IMR-90 (cell line): ENCODE measurements around the gene SOWAHC. TPM values are rescaled to one million over a fixed set of nuclear protein-coding genes. Genes with fewer than 3 reads are reported as not detected.

Source experiments
- ATAC-seq: fragments of 200-7000 bp; cut with Tn5 transposase; 2 replicates; pipeline ENCODE4 v1.9.1; 2020; ENCODE audit warnings: low read depth, mild to moderate bottlenecking, moderate library complexity
- BruUV-seq: library from RNA; stranded (reverse); fragments of 400-500 nt; replicated peaks from 2 replicates; lab custom pipeline; 2021; lab: Mats Ljungman, UMichigan
- CTCF ChIA-PET: fragments of 300-600 bp; formaldehyde crosslinking; extraction: SDS; loops from one replicate; lab custom pipeline; 2021; ENCODE audit warnings: antibody characterized with exemption; lab: Yijun Ruan, JAX
- POLR2A ChIA-PET: fragments of 300-600 bp; sonication (Branson Sonifier 250); formaldehyde crosslinking; loops from one replicate; lab custom pipeline; 2022; ENCODE audit warnings: antibody characterized with exemption; ENCODE audit not compliant: unreplicated experiment; lab: Charles Lee
- DNase-seq: peaks from one replicate; pipeline ENCODE4 v3.0.0; 2013
- H2AFZ ChIP-seq: replicated peaks from 2 replicates; pipeline ENCODE3; 2013; ENCODE audit warnings: low read length, mild to moderate bottlenecking; ENCODE audit not compliant: poor library complexity
- H2AK5ac ChIP-seq: 2 replicates; pipeline ENCODE4 v1.6.1; 2013; ENCODE audit warnings: low read depth, low read length, inconsistent platforms
- H2AK9ac ChIP-seq: replicated peaks from 2 replicates; pipeline ENCODE3; 2013; ENCODE audit warnings: mild to moderate bottlenecking, low read depth, low read length, moderate library complexity; ENCODE audit not compliant: poor library complexity
- H2BK120ac ChIP-seq: 2 replicates; pipeline ENCODE4 v1.6.1; 2013; ENCODE audit warnings: low read depth, low read length, inconsistent platforms
- H2BK15ac ChIP-seq: 3 replicates; pipeline ENCODE4 v1.6.1; 2013; ENCODE audit warnings: low read depth, low read length, inconsistent platforms
- H2BK20ac ChIP-seq: 2 replicates; pipeline ENCODE4 v1.6.1; 2013; ENCODE audit warnings: low read depth, mild to moderate bottlenecking, inconsistent platforms, low read length, moderate library complexity
- H2BK5ac ChIP-seq: 2 replicates; pipeline ENCODE4 v1.6.1; 2013; ENCODE audit warnings: mild to moderate bottlenecking, low read depth, low read length, inconsistent platforms; ENCODE audit not compliant: poor library complexity, severe bottlenecking
- H3K14ac ChIP-seq: replicated peaks from 2 replicates; pipeline ENCODE4 v1.6.1; 2013; ENCODE audit warnings: low read depth, low read length, inconsistent platforms
- H3K18ac ChIP-seq: 2 replicates; pipeline ENCODE4 v1.6.1; 2013; ENCODE audit warnings: low read depth, low read length, control low read depth
- H3K23ac ChIP-seq: 2 replicates; pipeline ENCODE4 v1.6.1; 2013; ENCODE audit warnings: low read depth, low read length, inconsistent platforms
- H3K27ac ChIP-seq: 2 replicates; pipeline ENCODE4 v1.5.1; 2013; ENCODE audit warnings: mild to moderate bottlenecking, control low read depth, low read length; ENCODE audit not compliant: insufficient read depth
- H3K27me3 ChIP-seq: 2 replicates; pipeline ENCODE4 v1.6.1; 2013; ENCODE audit warnings: low read length; ENCODE audit not compliant: control insufficient read depth, insufficient read depth
- H3K36me3 ChIP-seq: 2 replicates; pipeline ENCODE4 v1.6.1; 2013; ENCODE audit warnings: low read length, mixed read lengths; ENCODE audit not compliant: control insufficient read depth, insufficient read depth
- H3K4ac ChIP-seq: 2 replicates; pipeline ENCODE4 v1.6.1; 2013; ENCODE audit warnings: low read depth, low read length, inconsistent platforms
- H3K4me1 ChIP-seq: 2 replicates; pipeline ENCODE4 v1.6.1; 2013; ENCODE audit warnings: low read length, mixed read lengths; ENCODE audit not compliant: control insufficient read depth, insufficient read depth
- H3K4me2 ChIP-seq: 2 replicates; pipeline ENCODE4 v1.6.1; 2013; ENCODE audit warnings: low read depth, mild to moderate bottlenecking, control low read depth, low read length, moderate library complexity
- H3K4me3 ChIP-seq: 2 replicates; pipeline ENCODE4 v1.5.1; 2013; ENCODE audit warnings: low read depth, mild to moderate bottlenecking, control low read depth, low read length, moderate library complexity; ENCODE audit not compliant: insufficient read depth
- H3K56ac ChIP-seq: 2 replicates; pipeline ENCODE4 v1.6.1; 2013; ENCODE audit warnings: low read length, inconsistent platforms; ENCODE audit not compliant: insufficient read depth; ENCODE audit errors: extremely low read depth
- H3K79me1 ChIP-seq, 2 experiments: 2 replicates each; pipeline ENCODE4 v1.6.1; 2013; ENCODE audit warnings: low read length in 2 of 2, inconsistent platforms in 1 of 2, low read depth in 1 of 2
- H3K9ac ChIP-seq: 2 replicates; pipeline ENCODE4 v1.6.1; 2013; ENCODE audit warnings: low read depth, low read length, control low read depth
- H3K9me1 ChIP-seq: 2 replicates; pipeline ENCODE4 v1.6.1; 2013; ENCODE audit warnings: low read length, inconsistent platforms; ENCODE audit not compliant: insufficient read depth
- H3K9me3 ChIP-seq: 2 replicates; pipeline ENCODE4 v1.6.1; 2013; ENCODE audit warnings: low read length; ENCODE audit not compliant: control insufficient read depth, insufficient read depth
- H4K20me1 ChIP-seq: 2 replicates; pipeline ENCODE4 v1.6.1; 2013; ENCODE audit warnings: low read length, inconsistent platforms; ENCODE audit not compliant: insufficient read depth
- H4K5ac ChIP-seq: 2 replicates; pipeline ENCODE4 v1.6.1; 2013; ENCODE audit warnings: mild to moderate bottlenecking, low read depth, low read length, control low read depth
- H4K8ac ChIP-seq, 2 experiments: 2 replicates each; pipeline ENCODE4 v1.6.1; 2013; ENCODE audit warnings: low read depth in 2 of 2, low read length in 2 of 2, control low read depth in 1 of 2, inconsistent platforms in 1 of 2
- H4K91ac ChIP-seq: 2 replicates; pipeline ENCODE4 v1.6.1; 2013; ENCODE audit warnings: low read depth, low read length, inconsistent platforms; ENCODE audit not compliant: insufficient read depth
- CEBPB ChIP-seq: IDR thresholded peaks from 2 replicates; pipeline ENCODE4 v1.6.1; 2012; ENCODE audit warnings: low read depth, low read length, improper control_type of control experiment
- CHD1 ChIP-seq: IDR thresholded peaks from 2 replicates; pipeline ENCODE4 v1.6.1; 2012; ENCODE audit warnings: low read depth, low read length, improper control_type of control experiment
- FOS ChIP-seq: fragments of 150-350 bp; IDR thresholded peaks from 2 replicates; pipeline ENCODE4 v1.6.1; 2016; ENCODE audit warnings: low read depth, low read length
- MAZ ChIP-seq: IDR thresholded peaks from 2 replicates; pipeline ENCODE4 v1.6.1; 2012; ENCODE audit warnings: low read depth, mild to moderate bottlenecking, low read length, improper control_type of control experiment, moderate library complexity, borderline replicate concordance
- NFE2L2 ChIP-seq: fragments of 150-350 bp; IDR thresholded peaks from 2 replicates; pipeline ENCODE4 v1.6.1; 2016; ENCODE audit warnings: low read depth, mild to moderate bottlenecking, low read length
- POLR2A ChIP-seq: IDR thresholded peaks from 2 replicates; pipeline ENCODE4 v1.6.1; 2012; ENCODE audit warnings: mild to moderate bottlenecking, low read depth, low read length
- RAD21 ChIP-seq: IDR thresholded peaks from 2 replicates; pipeline ENCODE4 v1.6.1; 2012; ENCODE audit warnings: low read length, improper control_type of control experiment
- RCOR1 ChIP-seq: IDR thresholded peaks from 2 replicates; pipeline ENCODE4 v1.6.1; 2012; ENCODE audit warnings: mild to moderate bottlenecking, low read length, improper control_type of control experiment; ENCODE audit not compliant: insufficient replicate concordance
- RFX5 ChIP-seq: IDR thresholded peaks from 2 replicates; pipeline ENCODE4 v1.8.0; 2012; ENCODE audit warnings: low read depth, mild to moderate bottlenecking, low read length, moderate library complexity
- SMC3 ChIP-seq: fragments of 150-350 bp; IDR thresholded peaks from 2 replicates; pipeline ENCODE4 v1.6.1; 2016; ENCODE audit warnings: low read depth, mild to moderate bottlenecking, antibody characterized with exemption, low read length, moderate library complexity
- WGBS, 2 experiments: methylation state at CpG; one replicate each; pipeline versions ENCODE4 v1.1.5 to v1.1.7; 2013; ENCODE audit warnings: missing lambda C conversion rate in 2 of 2; ENCODE audit not compliant: insufficient read length in 1 of 2; ENCODE audit errors: extremely low coverage in 2 of 2; 5-methylcytosine and 5-hydroxymethylcytosine counted together
- dilution Hi-C: fragments of 300-500 bp; cut with HindIII; formaldehyde crosslinking; loops from one replicate; pipeline ENCODE4 v1.14.3; 2018; ENCODE audit warnings: low sequenced_read_pairs; ENCODE audit not compliant: unreplicated experiment
- in situ Hi-C: fragments of 300-500 bp; cut with MboI; formaldehyde crosslinking; loops from 3 replicates; pipeline ENCODE4 v1.14.3; 2019; ENCODE audit warnings: low sequenced_read_pairs, inconsistent platforms, mixed read lengths
- intact Hi-C: fragments of 100-400 bp; cut with micrococcal nuclease; formaldehyde crosslinking; loops from 2 replicates; pipeline ENCODE4 v1.10.0; 2022
- polyA plus RNA-seq, 3 experiments: library from polyadenylated mRNA; depleted of rRNA; stranded (reverse); fragments of >200 nt; gene quantifications; 2 replicates each; pipeline ENCODE4 v1.2.3, GENCODE V29; 2012; ENCODE audit warnings: low replicate concordance in 1 of 3
- total RNA-seq: library from RNA; depleted of rRNA; stranded (reverse); fragments of >200 nt; gene quantifications from 2 replicates; pipeline ENCODE4 v1.2.3, GENCODE V29; 2012

The SOWAHC gene
- total and polyA plus RNA-seq, 2 of the 4 experiments (the other 2 are of a cell fraction): 3.2 to 4.8 TPM

GRCh38 chr2:109655287-109655686 lies 41.1 kb downstream of the SOWAHC start:
- H3K36me3 ChIP-seq: no peaks in the 10 kb centered on the region
- H3K4me1 ChIP-seq: no peaks in the 10 kb centered on the region
- H2BK15ac ChIP-seq: no peak overlapping the region
- no peaks in the 10 kb centered on the region for H3K9me3 ChIP-seq
- no peaks in the 10 kb centered on the region for H4K20me1 ChIP-seq
- no peak overlapping the region for H2BK20ac ChIP-seq
- CTCF ChIA-PET: no interaction called here
- TF ChIP-seq RAD21: no peak
- TF ChIP-seq MAZ: no peak
- no peak for TF ChIP-seq RFX5
- TF ChIP-seq NFE2L2: no peak
- no peak for TF ChIP-seq POLR2A
- TF ChIP-seq CHD1: no peak
- TF ChIP-seq CEBPB: no peak
- TF ChIP-seq RCOR1: no peak
- no peak for TF ChIP-seq FOS
- TF ChIP-seq SMC3: no peak
- BruUV-seq: no TSS peak
- in situ Hi-C loops: no loop called here
- H3K27me3 ChIP-seq: peaks cover 30% of the 10 kb centered on the region
- H4K8ac ChIP-seq: no peak overlapping the region
- H3K14ac ChIP-seq: no peak overlapping the region
- no peaks in the 10 kb centered on the region for H3K9me1 ChIP-seq
- H4K5ac ChIP-seq: no peak overlapping the region
- POLR2A ChIA-PET: no interaction called here
- H4K91ac ChIP-seq: no peak overlapping the region
- ATAC-seq: no peak
- H3K56ac ChIP-seq: no peak overlapping the region
- no peak overlapping the region for H3K4me3 ChIP-seq
- 100% methylated on average over 1 of the region's 3 CpGs; no CpG with 5 or more reads in 1 of the 2 experiments for WGBS, 2 experiments
- intact Hi-C loops: no loop called here
- H3K4me2 ChIP-seq: no peak overlapping the region
- no peak overlapping the region for H3K4ac ChIP-seq
- H2AK5ac ChIP-seq: no peak overlapping the region
- no peak overlapping the region for H2BK120ac ChIP-seq
- H2BK5ac ChIP-seq: no peak overlapping the region
- no peak overlapping the region for H3K18ac ChIP-seq
- H2AK9ac ChIP-seq: no peak overlapping the region
- dilution Hi-C loops: no loop called here
- H3K9ac ChIP-seq: no peak overlapping the region
- no peak overlapping the region for H2AFZ ChIP-seq
- H3K79me1 ChIP-seq: no peaks in the 10 kb centered on the region
- no peak overlapping the region for H3K27ac ChIP-seq
- no peak for DNase-seq
- H3K23ac ChIP-seq: no peak overlapping the region
